ENCODE results near the gene EGFL7. TPM values are rescaled to one million over a fixed set of nuclear protein-coding genes. Genes with fewer than 3 reads are reported as not detected.

Gene EGFL7
- total RNA-seq, 6 experiments from 2014 or later, result 26.7 to 54.2 (median 45.8) TPM

- no peak for ATAC-seq
- DNase-seq, result no peak
- TF ChIP-seq CTCF (IDR thresholded peaks at IDR 0.05) (no peak), POLR2A (IDR thresholded peaks at IDR 0.05) (no peak)
- H3K4me1 ChIP-seq, result peaks cover 0 to 24% (median 6%) of the 10 kb centered on the region in 4 donors
- intact Hi-C loops (cut with DNase I), result no loop called here
- no peaks in the 10 kb centered on the region for H3K9me3 ChIP-seq
- 70% methylated on average over 6 of the region's 11 CpGs for WGBS (ENCODE audit: insufficient coverage, low coverage, low lambda C conversion rate, missing lambda C conversion rate)
- no peaks in the 10 kb centered on the region for H3K27me3 ChIP-seq
- H3K4me3 ChIP-seq, result no peak overlapping the region
- no peak overlapping the region for H3K27ac ChIP-seq
- H3K36me3 ChIP-seq, result no peaks in the 10 kb centered on the region
These were observed 27.8 kb upstream of the EGFL7 start for GRCh38 chr9:136634904-136635303.

DNA sequence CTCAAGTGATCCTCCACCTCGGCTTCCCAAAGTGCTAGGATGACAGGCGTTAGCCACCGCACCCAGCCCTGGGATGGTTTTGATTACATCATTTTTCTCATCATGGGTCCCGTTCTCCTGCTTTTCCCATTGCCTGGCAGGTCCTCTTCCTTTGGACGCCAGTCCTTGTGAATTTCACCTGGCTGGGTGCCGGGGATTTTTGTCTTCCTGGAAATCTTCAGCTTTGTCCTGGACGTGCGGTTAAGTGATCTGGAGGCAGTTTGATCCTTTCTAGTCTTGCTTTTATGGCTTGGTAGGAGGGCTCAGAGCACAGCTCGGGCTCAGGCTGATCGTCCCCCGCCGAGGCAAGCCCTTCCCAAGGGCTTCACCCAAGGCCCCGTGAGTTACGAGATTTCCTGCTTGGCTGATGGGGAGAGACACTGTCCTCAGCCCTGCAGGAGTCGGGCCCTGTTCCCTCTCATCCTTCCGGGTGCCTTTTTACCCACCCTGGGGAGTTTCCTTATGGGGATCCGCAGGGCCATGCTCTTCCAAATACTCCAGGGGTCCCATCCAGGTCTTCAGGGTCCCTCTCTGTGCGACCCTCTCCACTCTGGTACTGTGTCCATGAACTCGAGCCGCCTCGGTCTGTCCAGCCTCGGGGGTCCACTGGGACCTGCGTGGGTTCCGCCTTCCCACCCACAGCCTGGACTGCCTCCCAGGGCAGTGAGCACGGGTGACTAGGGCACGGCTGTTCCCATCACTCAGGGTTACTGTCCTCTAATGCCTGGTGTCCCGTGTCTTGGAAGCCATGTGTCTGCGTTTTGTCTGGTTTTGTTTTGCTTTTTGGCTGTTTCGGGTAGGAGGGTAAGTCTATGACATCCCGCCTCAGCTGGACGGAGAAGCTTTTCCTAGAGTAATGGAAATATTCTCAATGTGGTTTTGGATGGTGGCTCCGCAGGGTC, 22.3 kb upstream of the EGFL7 start:
- WGBS (ENCODE audit: insufficient coverage, low coverage, low lambda C conversion rate, missing lambda C conversion rate), result 74% methylated on average over 18 of the region's 32 CpGs
- no peak for DNase-seq
- H3K27ac ChIP-seq, result peak overlapping the region in 2 of 3 donors; percentile 8 to 37

DNA sequence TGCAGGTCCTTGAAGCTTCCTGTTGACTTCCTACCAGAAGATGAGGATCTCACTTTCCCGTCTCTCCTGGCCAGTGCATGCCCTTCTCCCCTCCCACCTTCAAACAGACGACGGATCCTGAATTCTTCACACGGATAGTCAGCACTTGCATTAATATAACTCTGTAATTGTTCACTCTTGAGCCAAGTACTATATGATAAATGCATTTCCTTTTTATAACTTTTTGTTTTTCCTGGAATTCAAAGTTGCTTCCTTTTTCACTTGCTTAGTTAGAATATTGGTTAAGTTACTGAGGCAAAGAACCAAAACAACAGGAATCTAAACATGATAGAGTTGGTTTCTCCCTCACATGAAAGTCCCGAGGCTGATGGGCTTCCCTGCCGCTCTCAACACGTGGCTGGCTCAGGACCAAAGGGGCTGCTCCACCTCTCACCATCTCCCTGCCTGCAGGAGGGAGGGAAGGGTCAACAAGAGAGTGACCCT, 20.2 kb upstream of the EGFL7 start:
- Histone ChIP-seq H3K4me1 (peaks cover 0 to 19% (median 8%) of the 10 kb centered on the region in 4 donors), H3K36me3 (no peaks in the 10 kb centered on the region), H3K9me3 (no peaks in the 10 kb centered on the region), H3K27ac (no peak overlapping the region), H3K27me3 (no peaks in the 10 kb centered on the region), H3K4me3 (no peak overlapping the region)
- TF ChIP-seq CTCF (IDR thresholded peaks at IDR 0.05) (no peak), POLR2A (IDR thresholded peaks at IDR 0.05) (no peak)
- intact Hi-C loops (cut with DNase I), result loop anchor here in 1 of 2 donors (10.0 kb wide), 1 partner anchor 298 kb away; no protein-coding TSS in a partner anchor
- 57% methylated on average over 7 of the region's 7 CpGs for WGBS (ENCODE audit: insufficient coverage, low coverage, low lambda C conversion rate, missing lambda C conversion rate)
- ATAC-seq (peak in 3 of 4 donors; percentile 0 to 3 (median 3)), DNase-seq (peak in 2 of 3 donors; percentile 47 to 59)

More for the DNA sequence above, 22.3 kb upstream of the EGFL7 start:
- intact Hi-C loops (cut with DNase I), result loop anchor here in 1 of 2 donors (10.0 kb wide), 1 partner anchor 296 kb away; no protein-coding TSS in a partner anchor
- no peak overlapping the region for H3K4me3 ChIP-seq
- no peak for ATAC-seq
- no peaks in the 10 kb centered on the region for H3K36me3 ChIP-seq
- no peak for TF ChIP-seq POLR2A (IDR thresholded peaks at IDR 0.05)
- TF ChIP-seq CTCF (IDR thresholded peaks at IDR 0.05), result no peak
- no peaks in the 10 kb centered on the region for H3K27me3 ChIP-seq
- H3K4me1 ChIP-seq, result peaks cover 0 to 23% (median 8%) of the 10 kb centered on the region in 4 donors
- H3K9me3 ChIP-seq, result no peaks in the 10 kb centered on the region

- intact Hi-C loops (cut with DNase I), result loop anchor here in 1 of 2 donors (10.0 kb wide), 1 partner anchor 299 kb away; no protein-coding TSS in a partner anchor
- peak in 1 of 3 donors; percentile 35 for DNase-seq
- 40% methylated on average over 10 of the region's 31 CpGs for WGBS (ENCODE audit: insufficient coverage, low coverage, low lambda C conversion rate, missing lambda C conversion rate)
These were observed 18.9 kb upstream of the EGFL7 start for GRCh38 chr9:136643596-136644342.

More at GRCh38 chr9:136643596-136644342, 18.9 kb upstream of the EGFL7 start:
- Histone ChIP-seq H3K4me3 (peak overlapping the region; percentile 31 to 38 (median 32)), H3K4me1 (peaks cover 0 to 11% (median 4%) of the 10 kb centered on the region in 4 donors), H3K36me3 (no peaks in the 10 kb centered on the region), H3K27ac (peak overlapping the region; percentile 26 to 87 (median 47)), H3K9me3 (no peaks in the 10 kb centered on the region), H3K27me3 (no peaks in the 10 kb centered on the region)
- TF ChIP-seq POLR2A (IDR thresholded peaks at IDR 0.05), result no peak
- TF ChIP-seq CTCF (IDR thresholded peaks at IDR 0.05), result no peak
- ATAC-seq, result peak in 1 of 4 donors; percentile 1

Data from right lobe of liver (tissue), 6 donors.